Gastrocnemius medialis (tissue), 4 donors: ENCODE results near the gene PDZK1IP1. TPM values are rescaled to one million over a fixed set of nuclear protein-coding genes. Genes with fewer than 3 reads are reported as not detected.
A peak's percentile ranks its signal among the peaks of the same experiment; 100 is the strongest.
"Not testable (repeated sequence)": the region's sequence is repeated elsewhere in the genome, so short reads cannot be mapped to it uniquely, and the experiment has no call there.

ENCODE experiments used
- ATAC-seq, 2 donors: fragments of 150-250 bp; one replicate each; pipeline ENCODE4 v1.9.1; 2016
- DNase-seq, 2 donors: peaks; one replicate each; pipeline ENCODE4 v3.0.0-alpha.2; 2019
- H3K27ac ChIP-seq, 4 donors: fragments of 200-600 bp; sonication (generic); 1 replicate in 1 of 4; 2 replicates in 3 of 4; pipeline ENCODE4 v1.5.1; 2016 to 2018; ENCODE audit warnings: mild to moderate bottlenecking in 2 of 4, moderate library complexity in 1 of 4
- H3K27me3 ChIP-seq, 3 donors: fragments of 200-600 bp; sonication (generic) in 2 of 3; 1 replicate in 1 of 3; 2 replicates in 2 of 3; pipeline versions ENCODE4 v1.5.1 to v1.6.0; 2016 to 2019; ENCODE audit warnings: mild to moderate bottlenecking in 1 of 3, moderate library complexity in 1 of 3
- H3K36me3 ChIP-seq, 2 donors: fragments of 200-600 bp; sonication (generic) in 1 of 2; one replicate each; pipeline ENCODE4 v1.5.1; 2017 to 2018
- H3K4me1 ChIP-seq, 2 donors: fragments of 200-600 bp; sonication (generic) in 1 of 2; one replicate each; pipeline ENCODE4 v1.5.1; 2016 to 2017; ENCODE audit warnings: mild to moderate bottlenecking in 2 of 2
- H3K4me3 ChIP-seq, 4 donors: fragments of 200-600 bp; sonication (generic) in 3 of 4; 1 replicate in 1 of 4; 2 replicates in 3 of 4; pipeline ENCODE4 v1.5.1; 2016 to 2019; ENCODE audit warnings: mild to moderate bottlenecking in 2 of 4
- H3K9me3 ChIP-seq, 3 donors: fragments of 200-600 bp; sonication (generic) in 2 of 3; 1 replicate in 1 of 3; 2 replicates in 2 of 3; pipeline ENCODE4 v1.5.1; 2016 to 2019
- POLR2A ChIP-seq, 2 donors: fragments of 450-650 bp; IDR thresholded peaks; one replicate each; pipeline ENCODE4 v1.6.1; 2017; ENCODE audit warnings: antibody characterized with exemption in 2 of 2, mild to moderate bottlenecking in 2 of 2, moderate library complexity in 2 of 2
- in situ Hi-C, 4 donors: fragments of 200-750 bp; cut with MboI; loops; one replicate each; pipeline versions ENCODE4 v1.15.0 to v1.8.0; 2017; ENCODE audit warnings: low sequenced_read_pairs in 4 of 4
- intact Hi-C: fragments of 100-400 bp; cut with DNase I; formaldehyde crosslinking; loops from one replicate; pipeline ENCODE4 v1.15.1; 2023; ENCODE audit warnings: low total_unique reads
- total RNA-seq, 4 donors: library from RNA; depleted of rRNA; stranded (reverse); fragments of >200 nt; gene quantifications; one replicate each; pipeline versions ENCODE4 v1.1.0 to v1.2.3, GENCODE V29; 2016
- TF ChIP-seq, protein P1 (sequence below), 5 experiments: fragments of 450-650 bp in 3 of 5; fragments of 200-600 bp in 2 of 5; sonication (generic) in 2 of 5; IDR thresholded peaks in 4 of 5; conservative IDR thresholded peaks in 1 of 5; 1 replicate in 4 of 5; 2 replicates in 1 of 5; pipeline ENCODE4 v1.5.1; 2016 to 2019; ENCODE audit warnings: antibody characterized with exemption in 5 of 5, mild to moderate bottlenecking in 3 of 5, moderate library complexity in 3 of 5

Gene PDZK1IP1
- total RNA-seq, 4 donors from 2014 or later = 1.8 to 10.9 (median 3.9) TPM; not detected in 1

DNA sequence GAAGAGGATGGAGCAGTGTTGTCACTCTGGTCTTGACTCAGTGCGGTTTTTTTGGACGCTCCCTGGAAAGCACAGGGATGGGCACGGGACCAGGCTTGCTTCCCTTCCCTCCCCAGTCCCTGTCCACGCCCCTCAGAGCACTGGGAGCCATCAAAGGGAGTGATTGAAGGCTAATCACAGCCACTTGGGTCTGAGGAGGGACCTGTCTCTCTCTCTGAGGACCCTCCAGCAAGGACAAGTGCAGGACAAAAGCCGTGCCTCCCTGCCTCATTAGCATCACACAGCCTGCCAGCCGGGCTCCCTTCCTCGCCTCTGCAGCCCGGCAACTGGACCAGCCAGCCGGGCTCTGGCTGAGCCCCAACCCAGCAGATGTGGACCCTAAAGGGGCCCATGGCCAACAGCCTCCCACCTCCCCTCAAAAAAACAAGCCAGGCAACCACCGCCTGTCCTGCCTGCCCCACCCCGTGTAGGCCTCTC is 18.6 kb upstream of the PDZK1IP1 start:
- TF ChIP-seq, protein P1, sequence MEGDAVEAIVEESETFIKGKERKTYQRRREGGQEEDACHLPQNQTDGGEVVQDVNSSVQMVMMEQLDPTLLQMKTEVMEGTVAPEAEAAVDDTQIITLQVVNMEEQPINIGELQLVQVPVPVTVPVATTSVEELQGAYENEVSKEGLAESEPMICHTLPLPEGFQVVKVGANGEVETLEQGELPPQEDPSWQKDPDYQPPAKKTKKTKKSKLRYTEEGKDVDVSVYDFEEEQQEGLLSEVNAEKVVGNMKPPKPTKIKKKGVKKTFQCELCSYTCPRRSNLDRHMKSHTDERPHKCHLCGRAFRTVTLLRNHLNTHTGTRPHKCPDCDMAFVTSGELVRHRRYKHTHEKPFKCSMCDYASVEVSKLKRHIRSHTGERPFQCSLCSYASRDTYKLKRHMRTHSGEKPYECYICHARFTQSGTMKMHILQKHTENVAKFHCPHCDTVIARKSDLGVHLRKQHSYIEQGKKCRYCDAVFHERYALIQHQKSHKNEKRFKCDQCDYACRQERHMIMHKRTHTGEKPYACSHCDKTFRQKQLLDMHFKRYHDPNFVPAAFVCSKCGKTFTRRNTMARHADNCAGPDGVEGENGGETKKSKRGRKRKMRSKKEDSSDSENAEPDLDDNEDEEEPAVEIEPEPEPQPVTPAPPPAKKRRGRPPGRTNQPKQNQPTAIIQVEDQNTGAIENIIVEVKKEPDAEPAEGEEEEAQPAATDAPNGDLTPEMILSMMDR (IDR thresholded peaks at IDR 0.05 in 4 of 5, conservative IDR thresholded peaks at IDR 0.05 in 1 of 5) = no peak
- TF ChIP-seq POLR2A (IDR thresholded peaks at IDR 0.05) = no peak
- in situ Hi-C loops = no loop called here
- Histone ChIP-seq H3K27me3 (peaks cover 0 to 10% (median 0%) of the 10 kb centered on the region in 3 donors), H3K9me3 (no peaks in the 10 kb centered on the region), H3K4me1 (no peaks in the 10 kb centered on the region), H3K27ac (no peak overlapping the region), H3K36me3 (no peaks in the 10 kb centered on the region), H3K4me3 (no peak overlapping the region)
- DNase-seq (no peak), ATAC-seq (no peak)
- intact Hi-C loops = no loop called here

DNA sequence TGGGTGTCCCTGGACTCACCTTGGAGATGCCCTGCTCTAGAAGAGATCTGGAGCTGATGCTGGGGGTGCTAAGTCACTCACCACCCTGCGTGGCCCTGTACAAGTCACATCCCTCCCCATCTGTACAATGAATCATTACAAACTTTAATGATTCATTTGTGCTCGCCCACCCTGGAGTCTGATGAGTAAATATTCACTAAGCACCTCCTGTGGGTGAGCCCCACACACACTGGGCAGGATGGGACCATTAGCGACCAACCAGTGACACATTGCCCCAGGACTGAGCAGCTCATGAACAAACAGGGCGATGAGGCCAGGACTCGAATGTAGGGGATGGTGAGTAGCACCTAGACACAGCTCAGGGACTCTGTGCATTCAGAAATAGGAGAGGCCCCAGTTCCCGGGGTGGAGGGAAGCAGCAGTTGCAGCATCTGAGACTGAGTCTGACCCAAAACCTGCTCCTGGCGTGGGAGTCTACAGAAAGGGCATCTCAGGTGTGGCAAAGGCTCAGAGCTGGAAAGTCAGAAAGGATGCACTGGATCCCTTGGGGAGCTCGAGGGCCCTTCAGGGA is 18.1 kb upstream of the PDZK1IP1 start:
- intact Hi-C loops (no loop called here), in situ Hi-C loops (no loop called here)
- Histone ChIP-seq H3K27me3 (peaks cover 0 to 10% (median 0%) of the 10 kb centered on the region in 3 donors), H3K36me3 (no peaks in the 10 kb centered on the region), H3K27ac (no peak overlapping the region), H3K4me3 (no peak overlapping the region), H3K4me1 (no peaks in the 10 kb centered on the region), H3K9me3 (no peaks in the 10 kb centered on the region)
- ATAC-seq (no peak), DNase-seq (no peak)
- TF ChIP-seq, protein P1 (IDR thresholded peaks at IDR 0.05 in 4 of 5, conservative IDR thresholded peaks at IDR 0.05 in 1 of 5) = no peak
- TF ChIP-seq POLR2A (IDR thresholded peaks at IDR 0.05) = no peak

DNA sequence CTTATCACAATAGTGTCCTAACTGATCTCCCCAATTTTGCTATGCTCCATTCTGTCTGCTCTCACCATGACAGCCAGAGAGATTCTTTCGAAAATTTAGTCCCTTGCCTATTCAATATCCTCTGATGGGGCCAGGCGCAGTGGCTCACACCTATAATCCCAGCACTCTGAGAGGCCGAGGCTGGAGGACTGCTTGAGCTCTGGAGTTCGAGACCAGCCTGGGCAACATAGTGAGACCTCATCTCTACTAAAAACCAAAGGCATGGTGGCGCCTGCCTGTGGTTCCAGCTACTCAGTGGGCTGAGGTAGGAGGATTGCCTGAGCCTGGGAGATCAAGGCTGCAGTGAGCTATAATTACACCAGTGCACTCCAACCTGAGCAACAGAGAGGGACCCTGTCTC is 16.1 kb upstream of the PDZK1IP1 start:
- Histone ChIP-seq H3K36me3 (no peaks in the 10 kb centered on the region), H3K4me3 (no peak overlapping the region), H3K27me3 (peaks cover 0 to 10% (median 0%) of the 10 kb centered on the region in 3 donors), H3K9me3 (no peaks in the 10 kb centered on the region), H3K27ac (no peak overlapping the region), H3K4me1 (no peaks in the 10 kb centered on the region)
- in situ Hi-C loops (no loop called here), intact Hi-C loops (no loop called here)
- no peak for TF ChIP-seq POLR2A (IDR thresholded peaks at IDR 0.05)
- TF ChIP-seq, protein P1 (IDR thresholded peaks at IDR 0.05 in 4 of 5, conservative IDR thresholded peaks at IDR 0.05 in 1 of 5) = no peak
- no peak for DNase-seq
- ATAC-seq = no peak

DNA sequence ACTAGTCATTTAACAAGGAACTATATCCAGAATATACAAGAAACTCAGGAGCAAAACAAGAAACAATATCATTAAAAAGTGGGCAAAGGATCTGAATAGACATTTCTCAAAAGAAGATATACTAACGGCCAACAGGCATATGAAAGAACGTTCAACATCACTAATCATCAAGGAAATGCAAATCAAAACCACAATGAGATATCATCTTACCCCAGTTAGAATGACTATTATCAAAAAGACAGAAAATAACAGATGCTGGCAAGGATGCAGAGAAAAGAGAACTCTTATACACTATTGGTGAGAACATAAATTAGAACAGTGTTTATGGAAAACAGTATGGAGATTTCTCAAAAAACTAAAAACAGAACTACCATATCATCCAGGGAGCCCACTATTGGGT is 13.7 kb upstream of the PDZK1IP1 start:
- in situ Hi-C loops, ATAC-seq, H3K36me3 ChIP-seq, intact Hi-C loops, DNase-seq, H3K4me1 ChIP-seq, H3K9me3 ChIP-seq, H3K27ac ChIP-seq: not testable (repeated sequence)
- H3K27me3 ChIP-seq = peaks cover 0 to 10% (median 0%) of the 10 kb centered on the region in 3 donors
- peak overlapping the region in 1 of 4 donors; percentile 8 for H3K4me3 ChIP-seq

DNA sequence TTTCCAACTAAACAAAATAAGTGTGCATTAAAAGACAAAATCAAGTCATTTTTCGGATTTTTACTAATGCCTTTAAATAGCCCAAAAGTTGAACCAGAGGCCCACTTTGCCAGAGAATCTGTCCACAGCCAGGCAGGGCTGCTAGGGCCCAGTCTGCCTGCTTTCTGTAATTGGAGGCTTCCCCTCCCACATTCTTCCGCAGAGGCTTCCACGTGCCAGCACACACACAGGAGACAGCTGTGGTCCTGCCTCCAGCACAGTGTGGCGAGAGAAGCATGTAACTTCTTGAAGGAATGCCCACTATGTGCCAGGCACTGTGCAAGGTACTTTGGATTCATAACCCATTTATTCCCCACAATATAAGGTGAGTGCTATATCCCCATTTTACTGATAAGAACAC is 11.3 kb upstream of the PDZK1IP1 start:
- intact Hi-C loops = no loop called here
- TF ChIP-seq, protein P1 (IDR thresholded peaks at IDR 0.05 in 4 of 5, conservative IDR thresholded peaks at IDR 0.05 in 1 of 5) = no peak
- no peak for TF ChIP-seq POLR2A (IDR thresholded peaks at IDR 0.05)
- no peaks in the 10 kb centered on the region for H3K9me3 ChIP-seq
- in situ Hi-C loops = no loop called here
- DNase-seq = no peak
- H3K36me3 ChIP-seq = no peaks in the 10 kb centered on the region
- H3K27ac ChIP-seq = no peak overlapping the region
- peaks cover 0 to 10% (median 0%) of the 10 kb centered on the region in 3 donors for H3K27me3 ChIP-seq
- H3K4me3 ChIP-seq = no peak overlapping the region
- no peak for ATAC-seq
- H3K4me1 ChIP-seq = no peaks in the 10 kb centered on the region
